HEK293T (cell line): ENCODE measurements around the gene ASB16.
"Not testable (repeated sequence)": the region's sequence is repeated elsewhere in the genome, so short reads cannot be mapped to it uniquely, and the experiment has no call there.

Source experiments
- CTCF ChIA-PET: fragments of 350-600 bp; formaldehyde crosslinking; extraction: SDS; loops from one replicate; lab custom pipeline; 2021; ENCODE audit warnings: antibody characterized with exemption, inconsistent platforms; lab: Yijun Ruan, JAX
- POLR2A ChIA-PET: fragments of 350-600 bp; formaldehyde crosslinking; extraction: SDS; loops from one replicate; lab custom pipeline; 2020; ENCODE audit warnings: antibody characterized with exemption, inconsistent platforms; lab: Yijun Ruan, JAX
- DNase-seq: peaks from one replicate; pipeline ENCODE4 v3.0.0; 2012; ENCODE audit warnings: mixed read lengths; ENCODE audit errors: extremely low spot score
- ARNT ChIP-seq: fragments of 450-650 bp; IDR thresholded peaks from 2 replicates; pipeline ENCODE4 v1.6.1; 2017; ENCODE audit warnings: mild to moderate bottlenecking
- BHLHE40 ChIP-seq: fragments of 450-650 bp; IDR thresholded peaks from 2 replicates; pipeline ENCODE4 v1.6.1; 2016; ENCODE audit warnings: mild to moderate bottlenecking, moderate library complexity, borderline replicate concordance
- CTBP1 ChIP-seq: fragments of 450-650 bp; IDR thresholded peaks from 2 replicates; pipeline ENCODE4 v1.6.1; 2016; ENCODE audit warnings: borderline replicate concordance
- ELF4 ChIP-seq: fragments of 450-650 bp; IDR thresholded peaks from 2 replicates; pipeline ENCODE4 v1.6.1; 2017; ENCODE audit warnings: antibody characterized with exemption
- FOXA1 ChIP-seq: fragments of 450-650 bp; IDR thresholded peaks from 2 replicates; pipeline ENCODE4 v1.6.1; 2016; ENCODE audit warnings: mild to moderate bottlenecking
- FOXK2 ChIP-seq: fragments of 450-650 bp; IDR thresholded peaks from 2 replicates; pipeline ENCODE4 v1.6.1; 2016; ENCODE audit warnings: mild to moderate bottlenecking
- FOXM1 ChIP-seq: fragments of 450-650 bp; IDR thresholded peaks from 2 replicates; pipeline ENCODE4 v1.6.1; 2017; ENCODE audit warnings: mild to moderate bottlenecking, borderline replicate concordance
- HDGF ChIP-seq: fragments of 450-650 bp; IDR thresholded peaks from 2 replicates; pipeline ENCODE4 v1.6.1; 2017; ENCODE audit warnings: antibody characterized with exemption, borderline replicate concordance
- L3MBTL2 ChIP-seq: fragments of 450-650 bp; conservative IDR thresholded peaks from 2 replicates; pipeline ENCODE4 v1.6.1; 2016; ENCODE audit warnings: mild to moderate bottlenecking
- LEF1 ChIP-seq: fragments of 450-650 bp; IDR thresholded peaks from 2 replicates; pipeline ENCODE4 v1.6.1; 2017; ENCODE audit warnings: mild to moderate bottlenecking, borderline replicate concordance
- NFRKB ChIP-seq: fragments of 450-650 bp; IDR thresholded peaks from 2 replicates; pipeline ENCODE4 v1.6.1; 2016; ENCODE audit warnings: mild to moderate bottlenecking, moderate library complexity
- SP1 ChIP-seq: fragments of 450-650 bp; IDR thresholded peaks from 2 replicates; pipeline ENCODE4 v1.6.1; 2017
- SUZ12 ChIP-seq: fragments of 450-650 bp; IDR thresholded peaks from 2 replicates; pipeline ENCODE4 v1.6.1; 2016; ENCODE audit warnings: mild to moderate bottlenecking
- TARDBP ChIP-seq: fragments of 450-650 bp; IDR thresholded peaks from 2 replicates; pipeline ENCODE4 v1.6.1; 2016
- ZNF384 ChIP-seq: fragments of 450-650 bp; IDR thresholded peaks from 2 replicates; pipeline ENCODE4 v1.6.1; 2016
- TF ChIP-seq, protein P1 (sequence below): fragments of 450-650 bp; IDR thresholded peaks from 2 replicates; pipeline ENCODE4 v1.6.1; 2016

The ASB16 gene

DNA sequence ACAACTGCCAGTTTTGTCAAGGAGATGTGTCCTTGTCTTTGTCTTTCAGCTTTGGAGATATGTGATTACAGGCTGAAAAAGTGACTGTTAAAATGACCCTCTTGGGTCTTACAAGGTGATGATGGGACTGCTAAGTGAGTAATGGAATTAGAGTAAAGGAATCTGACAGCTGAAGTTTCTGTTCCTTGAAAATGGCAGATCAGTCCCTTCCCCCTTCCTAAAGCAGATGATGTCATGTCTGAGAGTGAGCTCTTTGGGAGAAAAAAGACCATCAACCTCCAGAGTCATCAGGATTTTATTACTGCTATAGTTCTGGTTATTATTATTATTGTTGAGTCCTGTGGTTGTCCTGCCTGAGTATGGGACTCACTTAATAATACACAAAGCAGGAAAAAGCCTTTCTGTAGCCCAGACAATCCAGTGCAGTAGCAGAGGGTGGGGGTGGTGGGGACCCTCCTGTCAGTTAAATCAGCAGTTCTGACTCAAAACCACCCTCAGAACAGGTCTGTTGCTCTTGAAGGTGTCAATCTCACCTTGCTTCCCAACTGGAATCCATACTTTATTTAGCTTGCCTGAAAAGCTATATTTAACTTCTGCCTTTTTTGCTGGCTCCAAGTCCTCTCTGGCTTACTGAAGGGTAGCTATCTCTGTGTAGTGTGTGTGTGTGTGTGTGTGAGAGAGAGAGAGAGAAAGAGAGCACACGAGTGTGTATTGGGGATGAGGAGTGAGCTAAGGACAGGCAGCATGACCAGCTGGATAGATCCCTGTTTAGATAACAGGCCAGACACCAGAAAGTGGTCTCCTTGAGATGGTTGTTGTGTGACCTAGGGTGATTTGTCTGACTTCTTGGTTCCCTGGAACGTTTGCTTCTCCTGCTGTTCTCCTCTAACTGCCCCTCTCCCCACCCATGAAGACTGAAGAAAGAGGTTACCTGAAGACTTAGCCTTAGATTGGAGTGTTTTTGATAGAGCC lies 23.8 kb upstream of the ASB16 start:
- no peak for DNase-seq
- ChIA-PET CTCF (interaction anchor here (0.7 kb wide), 2 partner anchors 164 to 218 kb away, joined by 3 to 4 read pairs; no protein-coding TSS in a partner anchor), POLR2A (interaction anchor here (1.0 kb wide), 1 partner anchor 132 kb away, joined by 3 read pairs; the partner anchor contains the start of gene TMEM101)
- TF ChIP-seq NFRKB: no peak
- TF ChIP-seq CTBP1: no peak
- no peak for TF ChIP-seq LEF1
- TF ChIP-seq ELF4: no peak
- no peak for TF ChIP-seq ARNT
- no peak for TF ChIP-seq BHLHE40
- TF ChIP-seq, protein P1, sequence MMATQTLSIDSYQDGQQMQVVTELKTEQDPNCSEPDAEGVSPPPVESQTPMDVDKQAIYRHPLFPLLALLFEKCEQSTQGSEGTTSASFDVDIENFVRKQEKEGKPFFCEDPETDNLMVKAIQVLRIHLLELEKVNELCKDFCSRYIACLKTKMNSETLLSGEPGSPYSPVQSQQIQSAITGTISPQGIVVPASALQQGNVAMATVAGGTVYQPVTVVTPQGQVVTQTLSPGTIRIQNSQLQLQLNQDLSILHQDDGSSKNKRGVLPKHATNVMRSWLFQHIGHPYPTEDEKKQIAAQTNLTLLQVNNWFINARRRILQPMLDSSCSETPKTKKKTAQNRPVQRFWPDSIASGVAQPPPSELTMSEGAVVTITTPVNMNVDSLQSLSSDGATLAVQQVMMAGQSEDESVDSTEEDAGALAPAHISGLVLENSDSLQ: no peak
- no peak for TF ChIP-seq HDGF
- no peak for TF ChIP-seq FOXM1
- no peak for TF ChIP-seq ZNF384
- no peak for TF ChIP-seq FOXA1
- TF ChIP-seq SP1: no peak
- no peak for TF ChIP-seq SUZ12

DNA sequence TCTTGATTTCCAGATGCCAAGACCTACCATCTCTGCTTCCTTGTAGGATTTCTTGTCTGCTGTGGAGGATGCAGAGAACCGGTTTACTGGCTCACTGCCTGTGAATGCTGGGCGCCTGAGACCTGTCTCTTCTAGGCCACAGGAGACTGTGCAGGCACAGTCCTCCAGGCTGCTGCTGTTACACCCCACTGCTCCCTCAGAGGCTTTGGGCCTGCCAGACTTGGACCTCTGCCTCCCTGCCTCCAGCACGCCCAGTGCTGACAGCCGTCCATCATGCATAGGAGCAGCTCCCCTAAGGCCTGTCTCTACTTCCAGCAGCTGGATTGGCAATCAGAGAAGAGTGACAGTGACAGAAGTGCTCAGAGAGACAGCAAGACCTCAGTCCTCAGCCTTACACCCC lies 22.7 kb upstream of the ASB16 start:
- POLR2A ChIA-PET: no interaction called here
- CTCF ChIA-PET: interaction anchor here (0.5 kb wide), 1 partner anchor 234 kb away, joined by 3 read pairs; no protein-coding TSS in a partner anchor
- no peak for TF ChIP-seq SUZ12
- TF ChIP-seq FOXK2: no peak
- no peak for DNase-seq

DNA sequence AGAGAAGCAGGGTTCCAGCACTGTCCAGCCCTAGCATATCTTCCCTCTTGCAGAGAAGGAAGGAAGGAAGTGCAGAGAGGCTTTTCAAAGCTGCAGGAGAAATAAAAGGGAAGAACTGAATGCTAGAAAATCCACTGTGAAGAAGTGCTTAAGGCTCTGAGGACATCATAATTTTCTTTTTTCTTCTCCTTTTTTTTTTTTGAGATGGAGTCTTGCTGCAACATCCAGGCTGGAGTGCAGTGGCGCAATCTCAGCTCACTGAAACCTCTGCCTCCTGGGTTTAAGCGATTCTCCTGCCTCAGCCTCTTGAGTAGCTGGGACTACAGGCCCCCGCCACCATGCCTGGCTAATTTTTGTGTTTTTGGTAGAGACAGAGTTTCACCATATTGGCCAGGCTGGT lies 21.4 kb upstream of the ASB16 start:
- POLR2A ChIA-PET: interaction anchor here (0.8 to 0.9 kb wide), 2 partner anchors 19 to 26 kb away, joined by 3 read pairs; partner anchors contain the start of gene HDAC5
- DNase-seq, CTCF ChIA-PET: not testable (repeated sequence)

DNA sequence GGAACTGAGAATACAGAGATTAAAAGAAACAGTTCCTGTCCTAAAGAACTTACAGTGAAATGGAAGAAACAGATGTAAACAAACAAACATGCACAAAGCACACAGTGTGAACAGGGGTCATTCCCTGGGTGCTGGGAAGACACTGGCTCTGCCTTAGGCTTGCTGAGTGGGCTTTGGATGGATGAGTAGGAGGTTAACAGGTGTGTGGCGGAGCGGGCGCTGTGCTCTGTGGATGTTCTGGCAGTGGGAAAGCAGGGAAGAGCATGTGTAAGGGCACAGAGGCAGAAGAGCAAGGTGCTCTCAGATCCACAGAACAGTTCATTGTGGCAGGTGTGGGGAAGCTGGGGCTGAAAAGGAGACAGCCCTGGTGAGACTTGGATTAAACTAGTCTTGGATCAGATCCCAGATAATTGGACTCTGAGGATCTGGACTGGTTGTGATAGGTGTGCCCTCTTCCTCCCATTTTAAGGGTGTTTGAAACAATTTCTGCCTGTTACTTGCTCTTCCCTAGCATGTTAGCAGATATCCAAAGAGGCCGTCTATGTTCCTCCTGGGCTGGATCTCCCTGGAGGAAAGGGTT lies 20.7 kb upstream of the ASB16 start:
- CTCF ChIA-PET: interaction anchor here (0.7 to 2.4 kb wide), 6 partner anchors 12 to 437 kb away, joined by 3 to 17 read pairs (median 5); no protein-coding TSS in a partner anchor
- POLR2A ChIA-PET: interaction anchor here (0.8 kb wide), 1 partner anchor 18 kb away, joined by 3 read pairs; no protein-coding TSS in a partner anchor
- TF ChIP-seq ZNF384 (no peak), L3MBTL2 (no peak), SUZ12 (no peak), BHLHE40 (no peak), TARDBP (no peak), SP1 (no peak), NFRKB (no peak), FOXA1 (no peak), CTBP1 (no peak), ELF4 (no peak), HDGF (no peak), LEF1 (no peak), ARNT (no peak), FOXK2 (no peak), FOXM1 (no peak)
- TF ChIP-seq, protein P1: no peak
- DNase-seq: no peak

DNA sequence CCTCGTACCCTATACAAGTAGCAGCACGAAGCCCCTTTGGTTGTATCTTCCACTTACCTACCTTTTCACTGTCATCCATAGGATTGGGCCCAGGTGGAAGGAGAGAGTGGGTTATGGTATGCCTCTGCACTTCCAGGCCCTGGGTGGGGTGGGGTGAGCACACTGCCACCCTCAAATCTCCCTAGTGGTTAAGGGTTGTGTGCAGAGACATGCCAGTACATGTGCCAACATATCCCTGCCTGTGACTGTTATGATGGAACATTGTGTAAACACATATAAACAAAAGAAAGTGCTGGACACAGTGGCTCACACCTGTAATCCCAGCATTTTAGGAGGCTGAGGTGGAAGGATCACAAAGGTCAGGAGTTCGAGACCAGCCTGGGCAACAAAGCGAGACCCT lies 17.6 kb upstream of the ASB16 start:
- ChIA-PET POLR2A (no interaction called here), CTCF (interaction anchor here (0.9 kb wide), 1 partner anchor 17 kb away, joined by 11 read pairs; no protein-coding TSS in a partner anchor)
- TF ChIP-seq HDGF (no peak), ARNT (no peak), ZNF384 (no peak), LEF1 (no peak), FOXK2 (no peak), SP1 (no peak)
- TF ChIP-seq, protein P1: no peak
- no peak for DNase-seq

DNA sequence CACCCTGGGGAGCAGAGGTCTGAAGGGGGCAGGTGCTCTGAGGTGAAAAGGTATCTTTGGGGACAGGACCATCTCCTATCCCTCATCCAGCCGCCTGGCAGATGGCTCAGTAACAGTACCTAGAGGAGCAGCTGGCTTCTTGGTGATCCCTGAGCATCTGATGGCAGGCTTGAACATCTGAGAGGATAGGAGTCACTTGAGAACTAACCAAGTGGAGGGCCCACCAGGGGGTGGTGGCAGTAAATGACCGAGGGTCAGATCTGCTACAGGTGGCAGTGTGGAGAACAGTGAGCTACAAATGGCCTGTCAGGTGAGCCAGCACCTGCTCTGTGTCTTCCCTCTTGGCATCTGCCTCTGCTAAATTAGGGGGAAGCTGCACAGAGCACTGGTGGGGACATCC lies 15.0 kb upstream of the ASB16 start:
- ChIA-PET CTCF (interaction anchor here (1.0 to 1.4 kb wide), 2 partner anchors 13 to 72 kb away, joined by 3 read pairs; no protein-coding TSS in a partner anchor), POLR2A (no interaction called here)
- DNase-seq: no peak
- TF ChIP-seq SP1 (no peak), FOXM1 (no peak), HDGF (no peak), L3MBTL2 (no peak), LEF1 (no peak), FOXK2 (no peak), FOXA1 (no peak), ELF4 (no peak), ZNF384 (no peak), ARNT (no peak), TARDBP (no peak), SUZ12 (no peak), CTBP1 (no peak)
- TF ChIP-seq, protein P1: no peak
